Prostate gland (tissue), 2 donors: ENCODE data around the gene TMEM51. TPM values are rescaled to one million over a fixed set of nuclear protein-coding genes. Genes with fewer than 3 reads are reported as not detected.
A peak's percentile ranks its signal among the peaks of the same experiment; 100 is the strongest.

ENCODE experiments used
- DNase-seq: peaks from one replicate; pipeline ENCODE4 v3.0.0-alpha.2; 2019; ENCODE audit warnings: low spot score
- H3K27ac ChIP-seq, 2 donors: fragments of 200-600 bp; sonication (generic); 2 replicates each; pipeline ENCODE4 v1.5.1; 2017 to 2019
- H3K27me3 ChIP-seq: fragments of 200-600 bp; sonication (generic); replicated peaks from 2 replicates; pipeline ENCODE4 v1.5.1; 2019; ENCODE audit not compliant: insufficient read depth
- H3K36me3 ChIP-seq, 2 donors: fragments of 200-600 bp; sonication (generic); 1 replicate in 1 of 2; 2 replicates in 1 of 2; pipeline versions ENCODE4 v1.5.1 to v1.8.1; 2017 to 2019
- H3K4me1 ChIP-seq: fragments of 200-600 bp; sonication (generic); replicated peaks from 2 replicates; pipeline ENCODE4 v1.5.1; 2019
- H3K4me3 ChIP-seq, 2 donors: fragments of 200-600 bp; sonication (generic); 2 replicates each; pipeline ENCODE4 v1.5.1; 2017 to 2019
- H3K9me3 ChIP-seq: fragments of 200-600 bp; sonication (generic); 2 replicates; pipeline ENCODE4 v1.5.1; 2017
- CTCF ChIP-seq, 4 experiments: fragments of 200-600 bp in 2 of 4; fragments of 450-650 bp in 2 of 4; sonication (generic) in 2 of 4; IDR thresholded peaks; 1 replicate in 3 of 4; 2 replicates in 1 of 4; pipeline ENCODE4 v1.5.1; 2016 to 2019; ENCODE audit warnings: antibody characterized with exemption in 4 of 4, mild to moderate bottlenecking in 2 of 4, moderate library complexity in 2 of 4
- POLR2A ChIP-seq: fragments of 450-650 bp; IDR thresholded peaks from one replicate; pipeline ENCODE4 v1.6.1; 2016; ENCODE audit warnings: antibody characterized with exemption, mild to moderate bottlenecking
- POLR2AphosphoS5 ChIP-seq: sonication (generic); formaldehyde crosslinking; IDR thresholded peaks from one replicate; pipeline ENCODE4 v1.6.1; 2017; ENCODE audit warnings: antibody characterized with exemption
- WGBS: methylation state at CpG from one replicate; pipeline ENCODE4 v1.1.5; 2018; 5-methylcytosine and 5-hydroxymethylcytosine counted together
- intact Hi-C: fragments of 100-400 bp; cut with DNase I; formaldehyde crosslinking; loops from one replicate; pipeline ENCODE4 v1.14.2; 2022
- total RNA-seq, 2 donors: library from RNA; depleted of rRNA; stranded (reverse); fragments of >200 nt; gene quantifications; one replicate each; pipeline ENCODE4 v1.1.0, GENCODE V29; 2016

The TMEM51 gene
- total RNA-seq, 2 donors from 2014 or later, result 9.8 to 17.6 TPM

GRCh38 chr1:15157524-15158399 lies 4.2 kb downstream of the TMEM51 start:
- WGBS, result 66% methylated on average over 17 of the region's 17 CpGs
- no peaks in the 10 kb centered on the region for H3K9me3 ChIP-seq
- no peak for TF ChIP-seq CTCF (IDR thresholded peaks at IDR 0.05)
- TF ChIP-seq POLR2AphosphoS5, result no peak
- TF ChIP-seq POLR2A, result no peak
- H3K36me3 ChIP-seq, result no peaks in the 10 kb centered on the region
- intact Hi-C loops, result no loop called here
- H3K4me3 ChIP-seq, result no peak overlapping the region
- no peak for DNase-seq
- H3K4me1 ChIP-seq, result peaks cover 4% of the 10 kb centered on the region
- no peaks in the 10 kb centered on the region for H3K27me3 ChIP-seq
- peak overlapping the region; percentile 57 to 79 for H3K27ac ChIP-seq

GRCh38 chr1:15158506-15159165 lies 5.1 kb downstream of the TMEM51 start:
- Histone ChIP-seq H3K27me3 (no peaks in the 10 kb centered on the region), H3K36me3 (no peaks in the 10 kb centered on the region), H3K4me1 (peaks cover 4% of the 10 kb centered on the region), H3K4me3 (no peak overlapping the region), H3K9me3 (no peaks in the 10 kb centered on the region), H3K27ac (peak overlapping the region in 1 of 2 donors; percentile 79)
- intact Hi-C loops, result no loop called here
- DNase-seq, result no peak
- TF ChIP-seq POLR2AphosphoS5 (peak; percentile 4), CTCF (IDR thresholded peaks at IDR 0.05) (no peak), POLR2A (no peak)
- WGBS, result 55% methylated on average over 13 of the region's 13 CpGs

GRCh38 chr1:15159166-15159555 lies 5.6 kb downstream of the TMEM51 start:
- DNase-seq, result no peak
- Histone ChIP-seq H3K36me3 (no peaks in the 10 kb centered on the region), H3K4me3 (no peak overlapping the region), H3K27me3 (no peaks in the 10 kb centered on the region), H3K27ac (peak overlapping the region in 1 of 2 donors; percentile 13), H3K9me3 (no peaks in the 10 kb centered on the region), H3K4me1 (peaks cover 4% of the 10 kb centered on the region)
- intact Hi-C loops, result no loop called here
- 56% methylated on average over 7 of the region's 7 CpGs for WGBS
- no peak for TF ChIP-seq POLR2AphosphoS5
- TF ChIP-seq POLR2A, result no peak
- TF ChIP-seq CTCF (IDR thresholded peaks at IDR 0.05), result no peak

- no peak overlapping the region for H3K4me3 ChIP-seq
- no peaks in the 10 kb centered on the region for H3K36me3 ChIP-seq
- intact Hi-C loops, result no loop called here
- 37% methylated on average over 8 of the region's 8 CpGs for WGBS
- TF ChIP-seq POLR2AphosphoS5 (no peak), POLR2A (no peak), CTCF (IDR thresholded peaks at IDR 0.05) (no peak)
- no peaks in the 10 kb centered on the region for H3K27me3 ChIP-seq
- peaks cover 4% of the 10 kb centered on the region for H3K4me1 ChIP-seq
- H3K27ac ChIP-seq, result no peak overlapping the region
- H3K9me3 ChIP-seq, result no peaks in the 10 kb centered on the region
- DNase-seq, result no peak
Measured at GRCh38 chr1:15160626-15161025, 7.1 kb downstream of the TMEM51 start.
